ENCODE data around the gene SATB2.

The SATB2 gene

DNA sequence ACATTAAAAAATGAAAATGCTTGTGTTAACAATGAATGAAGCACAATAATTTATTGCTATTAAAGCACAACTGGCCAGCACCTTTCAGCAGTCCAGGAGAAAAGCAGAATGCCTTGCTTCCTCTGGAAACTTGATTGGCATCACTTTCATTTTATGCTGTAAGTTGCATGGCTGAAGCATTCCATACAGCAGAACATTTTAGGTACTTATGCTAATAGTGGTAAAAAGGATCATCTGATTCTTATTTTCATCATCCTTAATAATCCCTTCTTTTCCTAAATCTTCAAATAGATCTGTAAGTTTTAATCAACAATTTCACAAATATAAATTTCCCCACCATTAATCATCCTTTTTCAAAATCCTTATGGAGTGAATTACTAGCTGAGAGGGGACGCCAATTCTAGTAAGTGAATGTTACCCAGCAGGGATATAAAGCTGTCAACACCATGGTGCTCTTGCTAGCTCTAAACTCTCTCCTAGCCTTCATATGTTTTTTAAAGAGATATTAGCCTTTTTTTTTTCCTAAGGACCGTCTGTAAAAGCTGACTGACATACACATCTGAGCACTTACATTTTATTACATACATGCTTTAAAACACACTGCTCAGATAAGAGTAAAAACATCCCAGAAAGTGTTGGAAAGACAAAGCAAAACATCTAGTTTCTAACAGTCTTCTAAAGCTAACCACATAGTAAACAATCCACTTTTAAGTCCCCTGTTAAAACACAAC, 5.3 kb downstream of the SATB2 start:
- no peak for DNase-seq (ENCODE audit: low read depth in 2 of 2)

DNA sequence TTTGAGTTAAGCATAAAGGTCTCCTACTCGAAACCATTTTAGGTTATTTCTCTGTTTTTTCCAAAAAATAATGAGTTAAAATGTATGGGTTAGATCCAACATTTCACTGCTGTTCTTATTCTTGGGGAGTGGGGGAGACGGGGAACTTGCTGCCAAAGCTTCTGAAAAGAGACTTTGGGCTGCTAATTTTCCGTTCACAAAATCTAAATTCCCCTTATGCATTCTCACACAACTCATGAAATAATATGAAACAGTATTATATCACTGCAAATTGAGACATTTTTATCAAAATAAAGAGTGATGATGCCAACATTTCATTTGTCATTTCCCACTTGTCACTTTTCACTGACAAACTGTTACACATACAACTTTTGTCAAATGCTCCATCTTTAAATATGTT, 7.8 kb downstream of the SATB2 start:
- no peak for DNase-seq (ENCODE audit: low read depth in 2 of 2)

DNA sequence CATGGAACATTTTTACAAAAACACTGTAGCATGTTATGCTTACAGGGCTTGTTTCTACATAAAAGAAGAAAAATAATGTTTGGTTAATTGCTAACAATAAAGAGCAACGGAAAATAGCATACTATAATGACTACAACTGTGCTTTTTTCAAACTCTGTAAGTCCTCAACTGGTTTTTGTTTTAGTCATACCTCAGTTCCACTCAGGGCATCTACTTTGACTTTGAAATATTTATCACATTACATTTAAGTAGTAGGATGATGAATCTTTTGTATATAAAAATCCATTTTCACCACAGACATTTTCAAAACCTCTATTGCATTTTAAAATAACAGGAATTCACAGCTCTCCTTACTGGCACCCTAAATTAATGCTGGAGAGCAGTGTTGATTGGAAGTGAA, 8.3 kb downstream of the SATB2 start:
- DNase-seq (ENCODE audit: low read depth in 2 of 2): no peak

DNA sequence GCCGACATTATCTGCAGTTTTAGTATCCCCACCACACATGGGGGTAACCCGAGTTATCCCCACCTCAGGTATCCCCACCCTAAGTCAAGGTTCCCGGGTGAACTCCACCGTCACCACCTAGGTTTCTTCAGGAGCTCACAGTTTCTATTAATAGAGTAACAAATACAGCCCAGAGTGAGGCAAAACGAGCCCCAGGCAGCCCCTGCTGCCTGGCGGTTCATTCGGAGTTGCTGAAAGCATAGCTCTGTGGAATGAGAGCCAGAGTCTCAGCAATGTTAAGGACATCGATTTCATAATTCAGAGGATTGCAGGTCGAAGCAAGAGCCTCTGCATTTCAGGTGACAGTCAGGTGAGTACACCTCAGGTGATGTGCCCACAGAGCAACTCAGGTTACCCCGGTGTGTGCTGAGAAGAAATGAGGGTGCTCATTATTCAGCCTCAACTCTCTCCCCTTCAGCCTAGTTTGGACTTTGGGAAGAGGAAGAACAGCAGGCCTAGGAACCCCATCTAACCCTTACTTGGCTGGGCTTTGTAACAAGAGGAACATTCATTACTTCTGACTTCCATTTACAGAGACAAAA, 10.7 kb downstream of the SATB2 start:
- no peak for DNase-seq (ENCODE audit: low read depth in 2 of 2)

DNA sequence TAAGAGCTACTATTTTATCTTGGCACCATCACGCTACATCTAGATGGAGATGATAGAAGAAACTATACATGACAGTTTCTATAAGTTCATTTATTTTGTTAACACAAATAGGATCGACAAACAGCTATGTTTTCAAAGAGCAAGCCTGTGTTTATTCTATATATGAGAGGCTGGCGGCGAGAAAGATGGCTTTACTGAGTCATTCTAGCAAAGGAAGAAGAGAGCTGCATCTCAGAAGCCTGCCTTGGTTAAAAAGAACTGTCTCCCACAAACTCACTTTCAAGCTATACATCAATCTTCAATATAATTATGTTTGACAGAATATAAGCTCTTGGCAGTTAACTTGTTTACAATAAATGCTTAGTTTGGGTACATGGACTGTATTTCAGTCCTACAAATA, 13.0 kb downstream of the SATB2 start:
- DNase-seq (ENCODE audit: low read depth in 2 of 2): no peak

DNA sequence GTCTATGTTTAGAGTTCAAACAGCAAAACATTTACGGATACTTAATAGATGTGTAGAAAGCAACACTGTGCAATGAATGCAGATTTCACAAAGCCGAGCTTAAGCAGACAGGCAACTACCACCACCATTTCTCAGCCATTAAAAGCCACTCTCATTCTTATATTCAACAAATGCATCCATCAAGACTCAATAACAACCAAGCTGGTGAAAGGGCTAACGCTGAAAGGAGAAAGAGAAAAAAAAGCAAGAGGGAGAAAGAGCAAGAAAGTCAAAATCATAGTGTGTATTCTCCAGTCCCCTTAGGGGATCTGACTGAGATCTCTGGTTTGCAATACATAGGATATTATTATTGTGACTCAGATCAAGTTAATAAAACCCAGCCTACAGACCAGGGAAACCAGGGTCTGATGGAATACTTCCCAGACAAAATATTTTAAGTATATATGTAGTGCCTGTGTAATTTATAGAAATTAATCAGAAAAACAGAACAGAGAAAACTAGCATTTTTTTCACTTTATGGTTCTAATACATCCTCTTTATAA, 14.1 kb downstream of the SATB2 start:
- DNase-seq (ENCODE audit: low read depth in 2 of 2): no peak

DNA sequence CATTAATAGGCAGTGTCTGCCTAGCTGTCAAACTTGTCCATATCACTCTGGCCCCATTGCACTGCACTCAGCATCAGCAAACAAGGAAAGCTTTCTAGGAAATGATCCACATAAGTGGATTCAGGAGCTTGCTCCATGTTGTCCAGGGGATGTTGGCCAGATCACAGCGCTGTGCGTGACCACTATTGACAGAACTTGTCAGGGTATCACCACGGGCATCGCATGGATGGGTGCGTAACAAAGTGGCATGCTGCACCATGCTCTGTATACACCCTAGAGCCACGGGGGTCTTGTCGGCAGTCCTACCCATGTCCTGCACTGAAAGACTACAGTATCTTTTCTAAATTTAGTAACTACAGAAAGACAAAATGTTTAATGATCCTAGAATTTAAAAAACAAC, 15.6 kb downstream of the SATB2 start:
- DNase-seq (ENCODE audit: low read depth in 2 of 2): no peak

DNA sequence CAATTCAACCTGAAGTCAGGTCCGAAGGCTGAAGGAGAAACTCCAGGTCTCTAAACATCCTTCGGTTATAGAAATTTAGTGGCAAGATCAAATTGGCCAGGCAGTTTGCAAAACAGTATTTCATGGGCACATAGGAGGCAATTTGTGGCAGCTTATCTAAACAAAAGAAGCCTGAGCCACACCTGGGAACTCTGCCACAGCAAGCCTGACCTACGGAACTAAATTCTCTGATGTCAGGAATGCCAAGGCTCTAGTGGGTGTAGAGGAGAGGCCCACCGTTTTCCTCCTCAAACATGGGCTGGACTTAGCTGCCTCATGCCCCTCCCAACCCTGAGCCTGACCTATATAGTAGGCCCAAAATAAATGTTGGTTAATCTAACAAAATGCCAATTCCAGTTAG, 16.0 kb downstream of the SATB2 start:
- no peak for DNase-seq (ENCODE audit: low read depth in 2 of 2)

DNA sequence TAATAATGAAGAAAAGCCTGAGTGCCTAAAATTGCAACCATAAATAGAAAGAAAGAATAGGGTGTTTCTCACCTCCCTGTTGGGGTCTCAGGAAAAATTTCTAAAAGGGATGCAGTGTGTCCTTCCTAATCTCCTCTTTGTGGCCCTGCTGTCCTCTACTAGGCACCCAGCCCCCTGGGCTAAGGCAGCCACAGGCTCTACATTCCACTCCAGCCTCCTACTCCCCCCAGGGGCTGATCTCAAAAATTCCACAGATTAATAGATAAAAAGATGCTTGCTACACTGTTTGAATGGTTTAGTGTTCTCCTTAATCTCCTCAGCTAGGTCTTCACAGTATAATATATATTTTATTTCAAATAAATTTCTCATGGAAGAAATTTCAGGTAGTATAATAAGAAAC, 17.6 kb downstream of the SATB2 start:
- DNase-seq (ENCODE audit: low read depth in 2 of 2): no peak

DNA sequence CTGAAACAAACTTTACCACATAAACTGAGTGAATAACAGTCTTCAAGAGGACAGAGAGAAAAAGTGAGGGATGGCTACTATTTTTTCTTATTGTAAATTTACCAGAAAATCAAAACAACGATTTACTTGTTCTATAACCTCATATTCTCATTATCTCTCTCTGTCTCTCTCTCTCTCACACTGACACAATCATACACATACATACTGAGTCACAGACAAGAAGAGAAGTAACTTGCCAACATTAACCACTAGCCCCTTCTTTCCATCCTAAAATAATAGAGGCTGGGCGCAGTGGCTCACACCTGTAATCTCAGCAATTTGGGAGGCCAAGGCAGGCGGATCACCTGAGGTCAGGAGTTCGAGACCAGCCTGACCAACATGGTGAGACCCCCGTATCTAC, 18.2 kb downstream of the SATB2 start:
- DNase-seq (ENCODE audit: low read depth in 2 of 2): no peak

DNA sequence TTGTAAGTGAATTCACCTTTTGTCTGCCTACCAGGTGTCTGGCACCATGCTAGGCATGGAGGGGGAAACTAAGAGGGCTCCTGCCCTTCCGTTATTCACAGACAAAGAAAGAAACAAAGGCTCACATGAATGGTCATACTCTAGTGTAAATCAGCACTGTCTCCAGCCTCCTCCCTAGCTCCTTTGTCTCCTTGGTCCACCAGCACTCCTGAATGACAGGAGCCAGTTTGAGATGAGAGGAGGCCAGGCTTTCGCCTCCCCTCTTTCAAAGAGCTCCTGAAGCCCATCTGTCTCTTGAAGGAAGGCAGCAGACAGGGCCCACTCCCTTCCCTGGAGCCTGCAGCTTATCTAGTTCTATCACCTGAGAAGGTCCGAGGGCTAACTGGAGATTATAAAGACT, 18.7 kb downstream of the SATB2 start:
- DNase-seq (ENCODE audit: low read depth in 2 of 2): no peak

DNA sequence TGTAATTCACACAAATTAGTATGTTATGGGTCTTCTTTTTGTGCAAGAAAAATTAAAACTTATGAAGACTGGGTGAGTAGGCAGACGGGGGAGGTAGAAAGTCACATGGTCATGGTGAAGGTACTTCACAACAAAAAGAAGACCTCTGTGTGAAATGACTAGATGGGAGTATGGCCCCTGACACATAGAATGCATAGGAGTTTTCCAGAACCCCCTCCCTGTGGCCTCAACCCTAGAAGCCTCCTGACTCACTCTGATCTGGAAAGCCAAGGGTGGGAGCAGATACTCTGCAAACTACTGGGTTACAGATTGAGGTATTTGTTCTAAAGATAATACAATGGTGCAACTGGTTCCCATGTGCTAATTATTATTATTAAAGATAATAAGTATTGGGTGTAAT, 23.2 kb downstream of the SATB2 start:
- DNase-seq (ENCODE audit: low read depth in 2 of 2): no peak

DNA sequence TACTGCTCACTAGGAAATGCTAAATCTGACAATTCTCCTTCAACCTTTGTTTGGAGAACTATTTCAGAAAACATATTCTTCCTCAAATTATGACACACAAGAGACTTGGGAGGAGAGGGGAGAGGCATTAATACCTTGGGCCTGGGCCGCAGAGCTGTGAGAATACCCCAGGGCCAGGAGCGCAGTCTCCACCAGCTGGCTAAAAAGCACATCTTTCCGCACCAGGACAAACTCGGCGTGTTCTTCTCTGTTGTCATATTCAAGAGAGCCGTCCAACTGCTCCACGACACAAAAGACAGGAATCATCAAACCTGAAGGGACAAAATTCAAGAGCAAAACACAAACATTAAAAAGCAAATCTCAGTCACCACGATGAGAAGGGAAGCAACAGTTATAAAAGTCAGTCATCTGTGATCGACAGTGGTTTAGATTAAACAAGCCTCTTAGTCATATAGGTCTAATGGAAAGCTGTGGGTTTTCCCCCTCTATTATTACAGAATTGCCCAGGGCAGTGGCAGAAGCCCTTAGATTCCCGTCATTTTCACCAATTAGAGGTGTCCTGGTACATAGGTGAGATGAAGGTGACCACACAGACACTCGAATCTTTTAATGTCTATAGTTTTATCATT, 24.4 kb downstream of the SATB2 start:
- no peak for DNase-seq (ENCODE audit: low read depth in 2 of 2)

DNA sequence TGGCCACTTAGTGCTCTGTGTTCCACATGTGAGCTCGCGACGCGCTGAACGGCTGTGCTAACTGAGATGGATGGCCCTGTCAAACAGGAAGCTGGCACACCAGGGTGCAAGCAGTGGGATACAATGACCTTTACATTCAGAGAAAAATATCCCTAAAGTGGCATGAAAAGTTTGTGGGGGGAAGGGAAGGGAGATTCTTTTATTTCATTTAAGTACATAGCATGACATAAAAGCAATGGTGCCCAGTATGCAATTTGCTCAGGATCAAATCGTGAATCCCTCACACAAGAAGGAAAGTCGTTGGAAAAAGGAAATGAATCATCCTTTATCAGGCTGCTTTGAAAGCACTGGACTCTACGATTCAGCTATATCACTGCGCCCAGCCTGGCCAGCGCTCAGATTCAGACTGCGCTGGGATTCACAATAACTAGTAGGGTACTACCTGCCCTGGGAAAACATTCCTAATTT, 26.0 kb downstream of the SATB2 start:
- DNase-seq (ENCODE audit: low read depth in 2 of 2): no peak

DNA sequence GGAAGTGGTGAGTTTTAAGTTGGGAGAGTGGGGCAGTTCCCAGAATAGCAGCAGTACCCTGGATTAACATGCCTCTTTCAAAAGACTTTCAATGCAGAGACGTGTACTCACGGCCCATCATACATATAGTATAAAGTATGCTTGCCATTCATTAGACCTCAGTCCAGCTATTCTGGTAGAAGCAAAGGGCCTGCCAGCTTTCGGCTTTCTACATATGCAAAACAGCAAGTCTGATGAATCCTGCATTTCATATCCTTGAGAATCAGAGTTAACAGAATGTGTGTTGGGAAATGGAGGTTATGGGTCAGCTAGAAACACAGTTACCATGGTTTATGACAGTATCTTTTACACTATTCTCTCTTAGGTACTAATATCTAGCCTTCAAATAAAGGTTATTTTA, 27.5 kb downstream of the SATB2 start:
- DNase-seq (ENCODE audit: low read depth in 2 of 2): no peak

DNA sequence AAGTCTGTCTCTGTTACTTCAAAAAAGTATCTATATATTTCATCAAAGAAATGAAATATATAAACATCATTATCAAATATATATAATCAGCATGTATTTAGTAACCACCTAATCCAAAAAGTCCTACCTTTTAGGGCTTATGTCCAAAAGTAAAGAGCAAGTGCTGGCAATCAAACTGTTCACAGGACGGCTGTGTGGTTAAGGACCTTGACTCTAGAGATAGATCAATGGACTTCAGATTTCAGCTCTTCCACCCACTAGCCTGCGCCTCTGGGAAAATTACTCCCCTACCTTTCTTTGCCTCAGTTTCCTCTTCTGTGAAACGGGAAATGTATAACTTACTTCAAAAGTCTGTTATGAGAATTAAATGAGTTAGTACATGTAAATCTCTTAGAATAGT, 29.4 kb downstream of the SATB2 start:
- no peak for DNase-seq (ENCODE audit: low read depth in 2 of 2)

DNA sequence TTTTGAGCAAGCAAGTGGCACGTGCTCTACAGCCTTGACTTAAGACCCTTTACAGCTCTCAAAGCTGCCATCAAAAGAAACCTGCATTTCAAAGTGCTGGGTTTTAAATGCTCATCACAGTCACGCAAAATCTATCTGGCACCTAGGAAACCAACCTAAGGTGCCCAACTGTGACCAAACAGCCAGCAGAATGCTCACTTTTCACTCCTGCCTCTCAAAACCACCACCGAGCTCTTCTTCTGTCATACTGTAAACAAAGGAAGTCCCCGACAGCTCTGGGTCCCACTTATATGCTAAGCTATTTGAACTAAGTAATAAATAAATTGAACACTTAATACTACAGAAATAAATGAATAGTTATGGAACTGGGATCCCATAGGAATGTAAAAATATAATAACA, 33.6 kb downstream of the SATB2 start:
- no peak for DNase-seq (ENCODE audit: low read depth in 2 of 2)

DNA sequence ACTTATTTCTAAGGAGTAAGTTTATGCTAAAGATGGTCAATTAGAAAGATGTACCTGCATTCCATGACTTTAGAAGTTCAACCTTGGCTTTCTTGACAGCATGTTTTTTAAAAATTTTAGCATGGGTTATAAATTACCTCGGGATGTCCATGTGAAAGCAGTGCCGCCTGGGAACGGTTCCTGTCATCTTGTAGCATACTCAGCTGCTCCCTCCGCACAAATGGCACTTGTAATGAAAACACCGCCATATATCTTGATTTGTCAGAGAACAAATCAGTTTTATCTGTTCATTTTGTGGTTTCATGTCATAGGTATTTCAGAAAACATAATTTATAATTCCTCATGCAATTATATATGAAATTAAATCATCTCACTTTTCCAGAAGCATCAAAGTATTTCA, 38.3 kb downstream of the SATB2 start:
- no peak for DNase-seq (ENCODE audit: low read depth in 2 of 2)

DNA sequence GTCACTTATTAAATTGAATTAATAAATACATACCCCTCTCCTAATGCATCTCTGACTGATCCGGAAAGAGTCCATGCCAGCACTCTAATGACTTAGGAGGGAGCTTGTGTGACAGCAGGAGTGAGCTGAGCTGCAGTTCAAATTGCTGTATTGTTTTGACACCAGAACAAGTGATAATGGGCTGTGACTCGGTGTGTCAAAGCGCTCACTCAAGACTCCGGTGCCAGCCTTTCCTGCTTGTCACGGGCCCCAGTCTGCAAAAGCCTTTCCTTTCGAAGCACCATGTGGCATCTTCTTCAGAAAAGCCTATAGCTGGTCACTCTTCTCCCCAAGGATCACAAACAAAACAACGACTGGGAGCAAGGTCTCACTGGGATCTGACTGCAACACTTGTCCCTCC, 43.3 kb downstream of the SATB2 start:
- no peak for DNase-seq (ENCODE audit: low read depth in 2 of 2)

DNA sequence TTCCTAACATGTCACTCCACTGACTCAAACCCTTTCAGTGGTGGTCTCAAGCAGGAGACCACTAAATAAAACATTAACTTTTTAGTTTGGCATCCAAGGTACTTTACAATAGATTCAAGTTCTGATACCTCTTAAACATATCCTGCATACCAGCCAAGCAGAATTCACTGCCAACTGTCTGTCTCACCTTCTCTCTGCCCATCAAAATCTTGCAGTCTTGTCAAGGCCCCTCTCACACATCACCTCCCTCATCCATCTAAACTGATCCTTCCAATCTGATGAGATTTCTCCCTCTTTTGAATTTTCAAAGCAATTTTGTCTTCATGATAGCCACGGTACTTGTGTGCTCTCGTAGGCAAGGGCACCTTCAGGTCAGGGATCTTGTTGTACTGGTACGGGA, 43.7 kb downstream of the SATB2 start:
- no peak for DNase-seq (ENCODE audit: low read depth in 2 of 2)

DNA sequence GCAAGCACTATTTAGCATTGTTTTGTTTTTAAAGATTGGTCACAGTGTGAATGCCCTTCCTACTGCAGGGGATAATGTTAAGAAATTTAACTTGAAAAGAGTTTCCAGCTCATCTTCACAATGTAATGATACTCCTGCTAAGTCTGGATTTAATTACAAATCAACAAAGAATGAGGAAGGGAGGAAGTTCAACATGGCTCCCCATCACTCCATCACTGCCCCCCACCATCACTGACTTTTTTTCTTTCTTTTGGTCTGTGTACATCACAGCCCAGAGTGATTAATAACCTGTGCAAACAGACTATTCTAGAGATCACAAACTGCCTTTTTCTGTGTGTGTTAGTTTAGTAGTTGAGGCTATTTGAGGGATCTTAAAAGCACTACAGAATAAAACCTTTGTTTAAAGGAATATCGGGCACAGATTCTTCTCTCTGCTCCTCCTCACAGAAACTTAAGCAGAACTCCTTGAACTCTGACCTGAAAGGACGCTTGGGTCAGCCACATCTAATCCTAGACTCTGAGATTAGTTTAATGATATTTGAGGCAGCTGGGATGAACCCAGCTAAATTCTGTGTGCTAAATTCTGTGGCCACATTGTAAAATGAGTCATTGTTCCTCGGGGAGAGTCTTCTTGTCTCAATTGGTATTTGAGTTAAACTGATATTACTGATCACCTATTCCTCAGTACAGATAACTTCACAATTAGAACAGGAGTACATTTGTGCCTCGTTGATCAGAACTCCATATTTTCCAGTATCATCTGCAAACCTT, 47.8 kb downstream of the SATB2 start:
- DNase-seq (ENCODE audit: low read depth in 2 of 2): no peak

DNA sequence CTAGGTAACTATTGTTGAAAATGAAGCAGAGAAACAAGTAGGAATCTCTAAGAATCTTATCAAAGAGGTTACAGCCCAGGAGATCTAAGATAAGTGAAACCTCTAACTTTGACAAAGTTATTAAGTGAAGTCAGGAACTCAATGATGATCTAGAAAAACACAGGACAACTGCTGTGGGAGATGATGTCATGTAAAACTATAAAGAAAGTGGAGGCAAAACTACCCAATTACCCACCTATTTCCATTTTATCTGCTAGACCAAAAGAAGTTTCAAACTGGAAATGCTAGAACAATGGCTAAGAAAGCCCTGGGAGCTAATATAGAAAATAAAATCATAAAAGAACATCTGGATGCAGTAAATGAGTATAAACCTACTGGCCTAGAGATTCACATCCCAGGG, 50.3 kb downstream of the SATB2 start:
- DNase-seq (ENCODE audit: low read depth in 2 of 2): no peak
